ENCODE data around the gene PARD3B.

DNA sequence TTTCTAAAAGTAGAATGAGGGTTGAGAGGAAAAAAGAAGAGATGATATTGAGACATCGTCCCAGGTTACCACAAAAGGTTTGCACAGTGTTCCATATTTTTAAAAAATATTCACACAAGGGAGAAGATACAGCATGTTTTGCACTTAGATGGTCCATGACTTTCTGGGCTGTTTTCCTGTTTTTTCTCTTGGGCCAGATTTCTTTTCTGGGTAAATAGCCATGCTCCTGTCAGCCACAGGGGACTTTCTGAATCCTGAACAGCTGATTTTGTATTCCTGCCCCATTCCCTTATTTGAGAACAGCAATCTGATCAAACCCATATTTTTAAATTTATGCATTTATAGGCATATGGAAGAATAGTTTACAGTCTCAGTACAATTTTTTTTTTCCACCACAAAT is 951.1 kb downstream of the PARD3B start:
- TF ChIP-seq, protein P1, sequence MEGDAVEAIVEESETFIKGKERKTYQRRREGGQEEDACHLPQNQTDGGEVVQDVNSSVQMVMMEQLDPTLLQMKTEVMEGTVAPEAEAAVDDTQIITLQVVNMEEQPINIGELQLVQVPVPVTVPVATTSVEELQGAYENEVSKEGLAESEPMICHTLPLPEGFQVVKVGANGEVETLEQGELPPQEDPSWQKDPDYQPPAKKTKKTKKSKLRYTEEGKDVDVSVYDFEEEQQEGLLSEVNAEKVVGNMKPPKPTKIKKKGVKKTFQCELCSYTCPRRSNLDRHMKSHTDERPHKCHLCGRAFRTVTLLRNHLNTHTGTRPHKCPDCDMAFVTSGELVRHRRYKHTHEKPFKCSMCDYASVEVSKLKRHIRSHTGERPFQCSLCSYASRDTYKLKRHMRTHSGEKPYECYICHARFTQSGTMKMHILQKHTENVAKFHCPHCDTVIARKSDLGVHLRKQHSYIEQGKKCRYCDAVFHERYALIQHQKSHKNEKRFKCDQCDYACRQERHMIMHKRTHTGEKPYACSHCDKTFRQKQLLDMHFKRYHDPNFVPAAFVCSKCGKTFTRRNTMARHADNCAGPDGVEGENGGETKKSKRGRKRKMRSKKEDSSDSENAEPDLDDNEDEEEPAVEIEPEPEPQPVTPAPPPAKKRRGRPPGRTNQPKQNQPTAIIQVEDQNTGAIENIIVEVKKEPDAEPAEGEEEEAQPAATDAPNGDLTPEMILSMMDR (IDR thresholded peaks at IDR 0.05), result no peak
- TF ChIP-seq, protein P2, sequence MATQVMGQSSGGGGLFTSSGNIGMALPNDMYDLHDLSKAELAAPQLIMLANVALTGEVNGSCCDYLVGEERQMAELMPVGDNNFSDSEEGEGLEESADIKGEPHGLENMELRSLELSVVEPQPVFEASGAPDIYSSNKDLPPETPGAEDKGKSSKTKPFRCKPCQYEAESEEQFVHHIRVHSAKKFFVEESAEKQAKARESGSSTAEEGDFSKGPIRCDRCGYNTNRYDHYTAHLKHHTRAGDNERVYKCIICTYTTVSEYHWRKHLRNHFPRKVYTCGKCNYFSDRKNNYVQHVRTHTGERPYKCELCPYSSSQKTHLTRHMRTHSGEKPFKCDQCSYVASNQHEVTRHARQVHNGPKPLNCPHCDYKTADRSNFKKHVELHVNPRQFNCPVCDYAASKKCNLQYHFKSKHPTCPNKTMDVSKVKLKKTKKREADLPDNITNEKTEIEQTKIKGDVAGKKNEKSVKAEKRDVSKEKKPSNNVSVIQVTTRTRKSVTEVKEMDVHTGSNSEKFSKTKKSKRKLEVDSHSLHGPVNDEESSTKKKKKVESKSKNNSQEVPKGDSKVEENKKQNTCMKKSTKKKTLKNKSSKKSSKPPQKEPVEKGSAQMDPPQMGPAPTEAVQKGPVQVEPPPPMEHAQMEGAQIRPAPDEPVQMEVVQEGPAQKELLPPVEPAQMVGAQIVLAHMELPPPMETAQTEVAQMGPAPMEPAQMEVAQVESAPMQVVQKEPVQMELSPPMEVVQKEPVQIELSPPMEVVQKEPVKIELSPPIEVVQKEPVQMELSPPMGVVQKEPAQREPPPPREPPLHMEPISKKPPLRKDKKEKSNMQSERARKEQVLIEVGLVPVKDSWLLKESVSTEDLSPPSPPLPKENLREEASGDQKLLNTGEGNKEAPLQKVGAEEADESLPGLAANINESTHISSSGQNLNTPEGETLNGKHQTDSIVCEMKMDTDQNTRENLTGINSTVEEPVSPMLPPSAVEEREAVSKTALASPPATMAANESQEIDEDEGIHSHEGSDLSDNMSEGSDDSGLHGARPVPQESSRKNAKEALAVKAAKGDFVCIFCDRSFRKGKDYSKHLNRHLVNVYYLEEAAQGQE (IDR thresholded peaks at IDR 0.05; ENCODE audit: insufficient read depth in 1 of 2, low read depth in 2 of 2, low read length in 1 of 2), result no peak

All from Panc1 (cell line).